H1 (cell line): ENCODE measurements around the gene ADPRHL1. TPM values are rescaled to one million over a fixed set of nuclear protein-coding genes. Genes with fewer than 3 reads are reported as not detected.

ENCODE experiments used
- CTCF ChIA-PET: fragments of 300-600 bp; sonication (Branson Sonifier 250); formaldehyde crosslinking; loops from one replicate; lab custom pipeline; 2021; ENCODE audit not compliant: partially characterized antibody; lab: Charles Lee
- POLR2A ChIA-PET: fragments of 300-600 bp; sonication (Branson Sonifier 250); formaldehyde crosslinking; loops from one replicate; lab custom pipeline; 2021; ENCODE audit warnings: inconsistent platforms; ENCODE audit not compliant: partially characterized antibody; lab: Charles Lee
- DNase-seq, 2 experiments: peaks; one replicate each; pipeline versions ENCODE4 v3.0.0 to v3.0.0-alpha.2; 2010 to 2022; ENCODE audit warnings: low spot score in 2 of 2, low read depth in 1 of 2, mixed read lengths in 1 of 2
- FAIRE-seq: peaks from 2 replicates; lab custom pipeline; 2011; peaks lifted over from hg19 to GRCh38; lab: Jason Lieb, UNC
- H2AFZ ChIP-seq: 2 replicates; pipeline ENCODE4 v1.8.1; 2012; ENCODE audit warnings: low read length, inconsistent platforms
- H2AK5ac ChIP-seq: 2 replicates; pipeline ENCODE4 v1.6.1; 2013; ENCODE audit warnings: low read depth, low read length
- H2BK120ac ChIP-seq: replicated peaks from 2 replicates; pipeline ENCODE3; 2013; ENCODE audit warnings: low read depth, low read length, inconsistent platforms
- H2BK12ac ChIP-seq: 2 replicates; pipeline ENCODE4 v1.6.1; 2013; ENCODE audit warnings: low read depth, low read length
- H2BK15ac ChIP-seq: 2 replicates; pipeline ENCODE4 v1.6.1; 2013; ENCODE audit warnings: low read length
- H2BK20ac ChIP-seq: 2 replicates; pipeline ENCODE4 v1.6.1; 2013; ENCODE audit warnings: low read length
- H2BK5ac ChIP-seq: 2 replicates; pipeline ENCODE4 v1.6.1; 2013; ENCODE audit warnings: low read depth, low read length
- H3K14ac ChIP-seq: 2 replicates; pipeline ENCODE4 v1.6.1; 2013; ENCODE audit warnings: inconsistent platforms; ENCODE audit not compliant: insufficient read length
- H3K18ac ChIP-seq: 2 replicates; pipeline ENCODE4 v1.6.1; 2013; ENCODE audit warnings: low read length; ENCODE audit errors: extremely low read depth
- H3K23ac ChIP-seq: 2 replicates; pipeline ENCODE4 v1.6.1; 2013; ENCODE audit warnings: inconsistent platforms; ENCODE audit not compliant: insufficient read length
- H3K23me2 ChIP-seq: 2 replicates; pipeline ENCODE4 v1.6.1; 2013; ENCODE audit warnings: low read depth, low read length
- H3K27ac ChIP-seq: 2 replicates; pipeline ENCODE4 v1.6.1; 2011; ENCODE audit warnings: low read depth, low read length, inconsistent platforms
- H3K27me3 ChIP-seq, 4 experiments: replicated peaks in 1 of 4; 1 replicate in 1 of 4; 2 replicates in 3 of 4; pipeline versions ENCODE4 v1.6.1 to v1.8.1; 2011 to 2013; ENCODE audit warnings: low read length in 3 of 4, mild to moderate bottlenecking in 3 of 4, inconsistent platforms in 2 of 4, mixed read lengths in 2 of 4, moderate library complexity in 1 of 4; ENCODE audit not compliant: control insufficient read depth in 3 of 4, insufficient read depth in 3 of 4; ENCODE audit errors: extremely low read depth in 1 of 4
- H3K36me3 ChIP-seq, 4 experiments: 2 replicates each; pipeline versions ENCODE4 v1.6.1 to v1.8.1; 2011 to 2013; ENCODE audit warnings: mild to moderate bottlenecking in 4 of 4, low read length in 3 of 4, moderate library complexity in 2 of 4, control low read depth in 1 of 4, inconsistent platforms in 1 of 4; ENCODE audit not compliant: insufficient read depth in 4 of 4, control insufficient read depth in 2 of 4
- H3K4ac ChIP-seq: replicated peaks from 2 replicates; pipeline ENCODE3; 2013; ENCODE audit warnings: low read length, low read depth, mixed read lengths, inconsistent platforms; ENCODE audit not compliant: insufficient read length
- H3K4me1 ChIP-seq, 4 experiments: replicated peaks in 1 of 4; 1 replicate in 1 of 4; 2 replicates in 3 of 4; pipeline versions ENCODE4 v1.6.1 to v1.8.1; 2011 to 2013; ENCODE audit warnings: low read length in 3 of 4, inconsistent platforms in 2 of 4, mixed read lengths in 1 of 4; ENCODE audit not compliant: insufficient read depth in 4 of 4, control insufficient read depth in 3 of 4
- H3K4me2 ChIP-seq, 2 experiments: 2 replicates each; pipeline versions ENCODE4 v1.6.1 to v1.8.1; 2011 to 2013; ENCODE audit warnings: low read depth in 2 of 2, low read length in 2 of 2, control low read depth in 1 of 2, inconsistent platforms in 1 of 2, mild to moderate bottlenecking in 1 of 2; ENCODE audit not compliant: insufficient read depth in 1 of 2
- H3K4me3 ChIP-seq, 4 experiments: fragments of 200-600, 300-600 bp in 1 of 4; sonication (generic), shearing (Covaris generic), sonication (Bioruptor Twin) in 1 of 4; 2 replicates each; pipeline versions ENCODE4 v1.5.1 to v1.8.1; 2011 to 2016; ENCODE audit warnings: low read length in 4 of 4, low read depth in 3 of 4, control low read depth in 2 of 4, inconsistent platforms in 2 of 4, mild to moderate bottlenecking in 2 of 4, mixed read lengths in 1 of 4, moderate library complexity in 1 of 4; ENCODE audit not compliant: insufficient read depth in 2 of 4; ENCODE audit errors: extremely low read depth in 1 of 4
- H3K56ac ChIP-seq: replicated peaks from 2 replicates; pipeline ENCODE3; 2013; ENCODE audit warnings: low read depth, mild to moderate bottlenecking, mixed read lengths, low read length, inconsistent platforms; ENCODE audit not compliant: insufficient read length
- H3K79me1 ChIP-seq: 2 replicates; pipeline ENCODE4 v1.6.1; 2013; ENCODE audit warnings: low read depth, low read length, control low read depth
- H3K79me2 ChIP-seq, 2 experiments: 2 replicates each; pipeline versions ENCODE4 v1.6.1 to v1.8.1; 2012 to 2013; ENCODE audit warnings: low read length in 2 of 2, mild to moderate bottlenecking in 2 of 2, inconsistent platforms in 1 of 2; ENCODE audit not compliant: insufficient read depth in 2 of 2, control insufficient read depth in 1 of 2
- H3K9ac ChIP-seq, 4 experiments: replicated peaks in 1 of 4; 1 replicate in 1 of 4; 2 replicates in 3 of 4; pipeline versions ENCODE4 v1.6.1 to v1.8.1; 2011 to 2013; ENCODE audit warnings: low read depth in 3 of 4, low read length in 3 of 4, control low read depth in 2 of 4, mild to moderate bottlenecking in 2 of 4, moderate library complexity in 2 of 4, inconsistent platforms in 1 of 4; ENCODE audit errors: extremely low read depth in 1 of 4
- H3K9me3 ChIP-seq, 2 experiments: 2 replicates each; pipeline versions ENCODE4 v1.6.1 to v1.8.1; 2012 to 2013; ENCODE audit warnings: mild to moderate bottlenecking in 2 of 2, moderate library complexity in 2 of 2, control low read depth in 1 of 2, inconsistent platforms in 1 of 2, low read depth in 1 of 2, low read length in 1 of 2, mixed read lengths in 1 of 2; ENCODE audit not compliant: insufficient read depth in 2 of 2
- H4K20me1 ChIP-seq, 2 experiments: replicated peaks in 1 of 2; 2 replicates each; pipeline versions ENCODE3 to v1.8.1; 2011 to 2013; ENCODE audit warnings: inconsistent platforms in 2 of 2, low read length in 2 of 2, mild to moderate bottlenecking in 1 of 2; ENCODE audit not compliant: insufficient read depth in 2 of 2, control insufficient read depth in 1 of 2
- H4K5ac ChIP-seq: 2 replicates; pipeline ENCODE4 v1.6.1; 2013; ENCODE audit warnings: low read length, low read depth, mixed read lengths, inconsistent platforms; ENCODE audit not compliant: insufficient read length
- H4K8ac ChIP-seq: 2 replicates; pipeline ENCODE4 v1.8.0; 2013; ENCODE audit warnings: mild to moderate bottlenecking, moderate library complexity, low read length, inconsistent platforms; ENCODE audit not compliant: insufficient read depth; ENCODE audit errors: extremely low read depth
- H4K91ac ChIP-seq: replicated peaks from 2 replicates; pipeline ENCODE3; 2013; ENCODE audit warnings: low read length, mixed read lengths, inconsistent platforms; ENCODE audit not compliant: insufficient read length
- CEBPB ChIP-seq: IDR thresholded peaks from 2 replicates; pipeline ENCODE4 v1.6.1; 2012; ENCODE audit warnings: low read depth, low read length
- MAX ChIP-seq: IDR thresholded peaks from 2 replicates; pipeline ENCODE4 v1.6.1; 2012; ENCODE audit warnings: inconsistent platforms
- SUZ12 ChIP-seq: fragments of 200-600 bp; sonication (generic); IDR thresholded peaks from 2 replicates; pipeline ENCODE4 v1.6.1; 2012; ENCODE audit warnings: mild to moderate bottlenecking, inconsistent platforms, low read length, moderate library complexity, mixed read lengths
- TBP ChIP-seq: IDR thresholded peaks from 2 replicates; pipeline ENCODE4 v1.6.1; 2011; ENCODE audit warnings: low read depth, low read length, improper control_type of control experiment
- WGBS, 2 experiments: shearing (Covaris generic) in 1 of 2; methylation state at CpG; one replicate each; pipeline versions ENCODE4 v1.1.6 to v1.1.7; 2013 to 2015; ENCODE audit warnings: low lambda C conversion rate in 2 of 2, mixed read lengths in 2 of 2, inconsistent platforms in 1 of 2, low coverage in 1 of 2, missing lambda C conversion rate in 1 of 2; ENCODE audit not compliant: insufficient replicate concordance in 2 of 2, insufficient coverage in 1 of 2, insufficient read length in 1 of 2; ENCODE audit errors: extremely low coverage in 1 of 2, missing lambda C conversion rate in 1 of 2; 5-methylcytosine and 5-hydroxymethylcytosine counted together
- polyA plus RNA-seq, 7 experiments: library from polyadenylated mRNA; depleted of rRNA in 3 of 7; stranded (reverse) in 5 of 7; unstranded in 2 of 7; fragments of >200 nt in 5 of 7; fragments of 200-250 nt in 2 of 7; gene quantifications; 1 replicate in 5 of 7; 2 replicates in 1 of 7; 4 replicates in 1 of 7; pipeline versions ENCODE4 v1.2.1 to v1.2.3, GENCODE V29; 2011 to 2013; ENCODE audit warnings: missing spikeins in 2 of 7, mixed read lengths in 2 of 7
- total RNA-seq: library from RNA; stranded (reverse); fragmentation: NEBNext Ultra II Directional; extraction: Animal tissue kit (Norgen Biotek cat#: 25700); gene quantifications from 2 replicates; pipeline ENCODE4 v1.2.1, GENCODE V29; 2021

ADPRHL1 gene
- total and polyA plus RNA-seq, 2 of the 8 experiments (the other 6 are each of a cell fraction or from before 2014, with no cell fraction given) = 0.74 to 1.7 TPM

- ChIA-PET POLR2A (interaction anchor here (1.4 kb wide), 1 partner anchor 16 kb away, joined by 4 read pairs; no protein-coding TSS in a partner anchor), CTCF (no interaction called here)
- no peaks in the 10 kb centered on the region for H3K23me2 ChIP-seq
- no peak overlapping the region for H3K4me2 ChIP-seq
- no peak overlapping the region for H2AK5ac ChIP-seq
- H2AFZ ChIP-seq = no peak overlapping the region
- peaks cover 0 to 21% of the 10 kb centered on the region in 2 experiments; a peak in 2 of 4 replicates for H3K79me2 ChIP-seq
- no peak overlapping the region for H2BK12ac ChIP-seq
- H2BK5ac ChIP-seq = no peak overlapping the region
- 91% methylated on average over 11 of the region's 11 CpGs; no CpG with 5 or more reads in 1 of the 2 experiments for WGBS, 2 experiments
- no peak for FAIRE-seq
- H3K4ac ChIP-seq = no peak overlapping the region
- H3K4me1 ChIP-seq = peaks cover 0 to 15% (median 5%) of the 10 kb centered on the region in 4 experiments; a peak in 6 of 7 replicates
- H2BK20ac ChIP-seq = no peak overlapping the region
- H2BK15ac ChIP-seq = no peak overlapping the region
- no peak overlapping the region for H3K18ac ChIP-seq
- H3K56ac ChIP-seq = no peak overlapping the region
- H3K14ac ChIP-seq = no peak overlapping the region
- no peak overlapping the region for H3K9ac ChIP-seq
- H2BK120ac ChIP-seq = no peak overlapping the region
- H3K79me1 ChIP-seq = peaks cover 3% of the 10 kb centered on the region
- no peak overlapping the region for H4K91ac ChIP-seq
- H3K27ac ChIP-seq = no peak overlapping the region
- H4K5ac ChIP-seq = no peak overlapping the region
- H3K36me3 ChIP-seq = peaks cover 2 to 46% (median 20%) of the 10 kb centered on the region in 4 experiments; a peak in 6 of 8 replicates
- H3K4me3 ChIP-seq = no peak overlapping the region
- no peaks in the 10 kb centered on the region for H3K27me3 ChIP-seq
- H3K9me3 ChIP-seq = no peaks in the 10 kb centered on the region
- DNase-seq = no peak
- TF ChIP-seq SUZ12 = no peak
- no peak for TF ChIP-seq MAX
- TF ChIP-seq TBP = no peak
- TF ChIP-seq CEBPB = no peak
- H4K20me1 ChIP-seq = peaks cover 7 to 18% of the 10 kb centered on the region in 2 experiments
- no peak overlapping the region for H4K8ac ChIP-seq
- H3K23ac ChIP-seq = no peak overlapping the region
These were observed 18.6 kb upstream of the ADPRHL1 start for GRCh38 chr13:113471844-113472243.
